CD4-positive, alpha-beta T cell treated with Interleukin-6 for 4 hours (primary cell): ENCODE measurements around the gene GMCL2.
"Not testable (repeated sequence)": the region's sequence is repeated elsewhere in the genome, so short reads cannot be mapped to it uniquely, and the experiment has no call there.

ENCODE experiments used
- DNase-seq: peaks from one replicate; pipeline ENCODE4 v3.0.0-alpha.2; 2020; ENCODE audit warnings: mixed read lengths

The GMCL2 gene

DNA sequence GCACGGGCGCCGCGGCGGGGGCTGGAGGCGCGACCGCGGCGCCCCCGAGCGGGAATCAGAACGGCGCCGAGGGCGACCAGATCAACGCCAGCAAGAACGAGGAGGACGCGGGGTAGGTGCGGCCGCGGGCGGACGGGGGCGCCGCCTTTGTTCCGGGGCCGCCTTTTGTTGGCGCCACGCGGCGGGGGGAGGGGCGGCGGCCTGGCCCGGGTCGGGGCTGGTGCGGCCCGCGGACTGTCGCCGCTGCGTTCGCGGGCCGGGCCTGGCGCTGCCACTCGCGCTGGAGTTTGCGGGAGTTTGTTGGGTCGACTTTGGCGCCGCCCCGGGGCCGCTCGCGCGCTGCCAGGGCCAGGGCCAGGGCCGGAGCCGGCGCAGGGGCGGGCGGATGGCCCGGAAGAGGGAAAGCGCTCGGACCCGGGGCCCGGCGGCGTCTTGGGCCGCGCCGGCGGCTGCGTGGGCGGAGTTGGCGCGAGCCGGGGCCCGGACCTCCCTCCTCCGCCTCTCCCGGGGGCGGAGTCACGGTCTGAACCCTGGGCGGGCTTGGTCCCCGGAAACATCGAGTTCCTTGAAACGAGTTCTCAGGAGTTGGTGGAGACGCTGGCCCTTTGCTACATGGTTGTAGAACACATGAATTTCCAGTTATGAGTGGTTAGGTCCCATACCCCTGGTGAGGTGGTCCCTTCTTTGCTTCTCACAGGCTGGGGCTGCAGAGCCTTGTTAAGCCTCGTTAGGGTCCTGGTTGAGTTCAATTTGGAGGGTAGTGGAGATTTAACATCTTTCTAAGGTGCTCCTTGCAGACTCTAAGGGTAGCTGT lies 18.0 kb upstream of the GMCL2 start:
- DNase-seq: peak; percentile 85

DNA sequence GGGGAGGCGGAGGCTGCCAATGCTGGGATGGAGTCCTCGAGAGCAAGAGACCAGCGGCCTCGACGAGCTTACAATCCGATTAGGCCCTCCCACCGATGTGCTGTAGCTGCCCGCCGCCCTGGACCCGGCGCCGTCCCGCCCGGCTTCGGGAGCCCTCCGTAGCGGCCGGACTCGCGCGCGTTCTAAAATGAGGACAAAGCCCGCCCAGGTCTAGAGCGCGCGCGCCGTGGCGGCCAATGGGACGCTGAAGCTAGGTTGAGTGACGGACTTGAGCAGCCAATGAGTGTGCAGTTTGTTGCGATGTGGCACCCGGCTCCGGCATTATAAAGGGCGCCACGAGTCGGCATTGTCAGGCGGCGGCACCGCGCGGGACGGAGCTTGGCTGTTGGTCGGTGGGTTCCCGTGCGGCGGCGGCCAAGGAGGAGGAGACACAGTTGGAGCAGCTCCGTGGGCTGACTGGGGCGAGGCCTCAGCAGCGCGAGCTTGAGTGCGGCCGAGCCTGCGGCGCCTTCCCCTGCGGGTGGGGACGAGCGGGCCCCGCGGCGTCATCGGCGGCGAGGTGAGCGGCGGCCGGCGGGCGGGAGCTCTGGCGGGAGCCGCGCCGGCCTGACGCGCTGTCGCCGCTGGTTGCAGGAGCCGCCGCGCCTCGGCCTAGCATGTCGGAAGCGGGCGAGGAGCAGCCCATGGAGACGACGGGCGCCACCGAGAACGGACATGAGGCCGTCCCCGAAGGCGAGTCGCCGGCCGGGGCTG lies 17.2 kb upstream of the GMCL2 start, which contains the start of gene HNRNPAB:
HNRNPAB (plus strand) TSS at position 352 of the 753 bp plus-strand sequence; CDS start at position 657, 305 bp downstream.
- DNase-seq: peak; percentile 95

DNA sequence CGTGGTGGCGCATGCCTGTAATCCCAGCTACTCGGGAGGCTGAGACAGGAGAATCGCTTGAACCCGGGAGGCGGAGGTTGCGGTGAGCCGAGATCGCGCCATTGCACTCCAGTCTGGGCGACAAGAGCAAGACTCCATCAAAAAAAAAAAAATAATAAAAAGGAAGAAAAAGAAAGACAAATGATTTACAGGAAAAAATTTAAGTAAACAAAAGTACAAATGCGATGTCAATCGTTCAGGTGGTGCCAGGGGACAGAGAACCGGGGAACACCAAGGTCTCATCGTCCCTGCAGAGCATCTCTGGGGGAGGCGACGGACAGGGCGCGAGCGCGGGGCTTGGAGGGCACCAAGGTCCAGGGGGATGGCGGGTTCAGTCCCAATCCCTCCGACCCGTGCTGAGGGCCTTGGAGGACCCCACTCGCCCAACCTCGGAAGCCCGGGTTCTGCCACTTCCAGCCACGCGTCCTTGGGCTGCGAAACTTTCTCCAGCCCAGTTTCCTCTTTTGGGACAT lies 16.6 kb upstream of the GMCL2 start:
- DNase-seq: no peak

DNA sequence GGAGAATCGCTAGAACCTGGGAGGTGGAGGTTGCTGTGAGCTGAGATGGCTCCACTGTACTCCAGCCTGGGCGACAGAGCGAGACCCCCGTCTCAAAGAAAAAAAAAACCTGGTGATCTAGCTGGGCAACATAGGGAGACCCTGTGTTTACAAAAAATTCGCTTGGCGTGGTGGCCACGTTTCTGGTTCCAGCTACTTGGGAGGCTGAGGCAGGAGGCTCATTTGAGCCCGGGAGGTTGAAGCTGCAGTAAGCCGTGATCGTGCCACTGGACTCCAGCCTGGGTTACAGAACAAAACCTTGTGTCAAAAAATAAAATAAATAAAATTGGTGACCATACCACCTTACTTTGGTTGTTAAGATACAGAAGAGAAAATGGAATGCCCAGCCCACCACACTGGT lies 15.4 kb upstream of the GMCL2 start:
- no peak for DNase-seq

DNA sequence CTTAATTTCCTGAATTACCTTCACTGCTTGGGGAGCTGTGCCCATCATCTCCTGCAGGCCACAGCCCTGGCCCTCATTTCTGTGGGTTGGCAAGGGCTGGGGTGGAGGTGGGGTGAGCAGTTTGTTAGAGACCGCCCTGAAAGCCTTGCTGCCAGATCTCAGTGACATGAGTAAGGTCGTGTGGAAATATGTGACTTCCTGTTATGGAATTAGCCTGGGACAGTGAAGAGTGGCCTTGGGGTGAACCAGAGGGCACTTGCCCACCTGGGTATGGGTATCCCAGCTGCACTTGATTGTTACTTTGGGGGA lies 14.7 kb upstream of the GMCL2 start:
- no peak for DNase-seq

DNA sequence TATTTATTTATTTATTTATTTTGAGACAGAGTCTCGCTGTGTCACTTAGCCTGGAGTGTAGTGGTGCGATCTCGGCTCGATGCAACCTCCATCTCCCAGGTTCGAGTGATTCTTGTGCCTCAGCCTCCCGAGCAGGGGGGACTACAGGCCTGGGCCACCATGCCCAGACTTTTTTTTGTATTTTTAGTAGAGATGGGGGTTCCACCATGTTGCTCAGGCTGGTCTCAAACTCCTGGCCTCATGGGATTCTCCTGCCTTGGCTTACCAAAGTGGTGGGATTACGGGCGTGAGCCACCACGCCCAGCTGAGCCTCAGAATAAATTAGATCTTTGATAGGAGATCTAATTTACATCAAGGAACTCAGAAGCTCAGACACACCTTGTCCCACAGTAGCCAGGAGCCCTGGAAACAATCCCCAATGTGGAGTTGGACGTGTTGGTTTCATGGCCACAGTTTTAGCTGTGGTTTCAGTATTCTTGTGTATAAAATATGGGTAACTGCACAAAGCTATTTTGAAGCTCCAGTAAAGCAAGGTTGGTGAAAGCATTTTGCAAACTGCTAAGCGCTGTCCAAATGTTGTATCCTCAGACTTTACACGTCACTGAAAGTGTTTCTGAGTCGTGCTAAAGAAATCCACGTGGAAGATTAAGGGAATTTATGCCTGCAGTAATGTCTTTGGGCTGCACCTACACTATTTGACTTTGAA lies 14.2 kb upstream of the GMCL2 start:
- no peak for DNase-seq

DNA sequence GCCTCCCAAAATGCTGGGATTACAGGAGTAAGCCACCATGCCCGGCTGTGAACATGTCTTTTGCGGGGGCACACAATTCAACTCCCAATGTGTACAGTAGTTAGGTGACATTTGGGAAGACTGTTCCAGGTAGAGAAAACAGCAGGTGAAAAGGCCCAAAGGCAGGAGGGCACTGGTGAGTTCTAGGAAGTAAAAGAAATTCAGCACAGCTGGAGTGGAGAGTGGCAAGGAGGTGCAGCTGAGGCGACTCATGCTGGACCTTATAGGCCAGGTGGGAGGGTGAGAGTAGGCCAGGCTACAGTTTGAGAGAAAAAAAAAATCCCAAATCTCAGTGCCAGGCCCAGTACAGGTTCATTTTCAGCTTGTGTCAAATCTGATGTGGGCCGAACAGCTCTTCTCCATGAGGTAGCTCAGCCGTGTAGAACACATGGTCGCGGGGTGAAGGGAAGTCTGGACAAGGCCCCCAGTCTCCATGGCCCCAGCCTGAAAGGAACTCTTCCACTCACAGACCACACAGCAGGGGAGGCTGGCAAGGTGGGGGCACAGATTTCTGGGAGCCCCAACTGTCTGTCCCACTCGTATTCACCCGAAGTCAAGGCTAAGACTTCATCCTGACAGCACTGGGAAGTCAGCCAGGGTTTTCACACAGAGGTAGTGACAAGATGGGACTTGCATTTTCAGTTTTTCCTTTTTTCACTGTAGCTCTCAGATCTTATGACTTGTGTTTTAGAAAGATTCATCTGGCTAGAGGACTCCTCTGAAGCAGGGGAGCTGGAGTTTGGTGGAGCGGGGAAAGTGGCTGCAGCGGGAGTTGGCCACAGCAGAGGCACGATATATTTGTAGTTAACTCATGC lies 12.6 kb upstream of the GMCL2 start:
- no peak for DNase-seq

DNA sequence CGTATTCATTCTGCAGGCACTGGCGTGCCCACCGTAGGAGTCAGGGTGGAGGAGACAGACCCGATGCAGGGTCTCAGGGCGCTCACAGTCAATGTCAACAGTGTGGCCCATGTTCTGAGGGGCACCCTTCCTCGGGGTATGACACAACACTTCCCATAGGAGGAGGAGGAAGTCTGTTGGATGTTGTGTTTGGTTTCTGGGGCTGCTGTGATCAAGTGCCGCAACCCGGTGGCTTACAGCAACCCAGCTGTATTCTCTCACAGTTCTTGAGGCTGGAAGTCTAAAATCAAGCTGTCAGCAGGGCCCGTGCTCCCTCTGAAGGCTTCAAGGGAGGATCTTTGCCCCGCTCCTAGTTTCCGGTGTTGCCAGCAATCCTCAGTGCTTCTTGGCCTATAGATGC lies 11.5 kb upstream of the GMCL2 start:
- no peak for DNase-seq

DNA sequence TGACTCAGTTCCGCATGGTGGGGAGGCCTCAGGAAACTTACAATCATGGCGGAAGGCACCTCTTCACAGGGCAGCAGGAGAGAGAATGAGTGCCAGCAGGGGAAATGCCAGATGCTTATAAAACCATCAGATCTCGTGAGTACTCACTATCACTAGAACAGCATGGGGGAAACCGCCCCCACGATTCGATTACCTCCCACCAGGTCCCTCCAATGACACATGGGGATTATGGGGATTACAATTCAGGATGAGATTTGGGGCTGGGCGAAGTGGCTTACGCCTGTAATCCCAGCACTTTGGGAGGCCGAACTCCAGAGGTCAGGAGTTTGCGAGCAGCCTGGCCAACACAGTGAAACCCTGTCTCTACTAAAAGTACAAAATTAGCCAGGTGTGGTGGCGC lies 11.0 kb upstream of the GMCL2 start:
- not testable (repeated sequence) for DNase-seq

DNA sequence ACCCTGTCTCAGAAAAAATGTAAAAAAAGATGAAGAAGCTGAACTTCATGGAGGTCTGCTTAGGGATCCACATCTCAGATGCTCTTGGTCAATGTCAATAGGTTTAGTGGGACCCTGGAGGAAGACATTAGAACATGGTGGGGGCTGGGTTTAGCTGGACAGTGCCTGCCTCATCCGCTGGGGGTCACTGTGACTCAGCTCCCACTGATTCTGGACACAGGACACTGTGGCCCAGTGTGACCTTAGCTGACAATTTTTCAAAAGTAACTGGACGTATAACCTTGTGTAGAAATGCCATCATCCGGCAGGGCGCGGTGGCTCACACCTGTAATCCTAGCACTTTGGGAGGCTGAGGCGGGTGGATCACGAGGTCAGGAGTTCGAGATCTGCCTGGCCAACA lies 9.8 kb upstream of the GMCL2 start:
- DNase-seq: no peak

DNA sequence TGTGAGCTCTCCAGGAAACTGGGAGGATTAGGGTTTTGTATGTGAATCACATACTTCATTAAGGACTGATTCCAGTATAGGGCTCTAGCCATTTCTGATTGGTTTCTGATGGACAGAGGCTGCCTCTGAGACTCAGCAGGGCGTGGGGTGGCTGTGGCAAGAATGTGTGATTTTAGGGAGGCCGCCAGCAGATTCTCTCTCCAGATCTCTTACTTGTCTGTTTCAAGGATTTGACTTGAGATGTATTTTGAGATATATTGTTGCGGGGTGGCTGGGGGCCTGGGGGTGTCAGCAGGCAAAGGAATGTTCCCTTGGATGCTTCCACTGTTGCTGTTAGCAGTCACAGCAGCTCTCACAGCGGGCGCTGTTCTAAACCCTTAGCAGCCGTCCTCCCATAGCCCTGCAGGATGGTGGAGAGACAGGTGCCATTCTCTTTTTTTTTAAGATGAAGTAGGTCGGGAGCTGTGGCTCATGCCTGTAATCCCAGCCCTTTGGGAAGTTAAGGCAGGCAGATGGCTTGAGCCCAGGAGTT lies 9.2 kb upstream of the GMCL2 start:
- DNase-seq: no peak

DNA sequence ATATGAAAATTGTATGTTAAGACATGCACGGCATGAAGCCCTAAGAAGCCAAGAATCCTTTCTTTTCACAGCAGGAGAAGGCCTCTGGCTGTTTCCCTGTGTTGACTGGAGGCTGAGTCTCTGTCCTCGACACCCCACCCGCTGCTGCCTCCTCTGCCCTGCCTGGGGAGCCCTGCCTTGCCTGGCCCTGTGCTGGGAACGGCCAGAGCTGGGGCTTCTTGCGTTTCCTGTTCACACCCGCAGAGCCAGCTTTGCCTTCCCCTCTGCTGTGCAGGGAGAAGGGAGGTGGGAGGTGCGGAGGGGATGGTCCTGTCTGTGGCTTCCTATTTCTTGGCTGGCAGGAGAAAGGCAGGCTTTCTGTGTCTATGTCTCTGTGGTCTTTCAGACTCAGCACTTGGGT lies 6.9 kb upstream of the GMCL2 start:
- no peak for DNase-seq

DNA sequence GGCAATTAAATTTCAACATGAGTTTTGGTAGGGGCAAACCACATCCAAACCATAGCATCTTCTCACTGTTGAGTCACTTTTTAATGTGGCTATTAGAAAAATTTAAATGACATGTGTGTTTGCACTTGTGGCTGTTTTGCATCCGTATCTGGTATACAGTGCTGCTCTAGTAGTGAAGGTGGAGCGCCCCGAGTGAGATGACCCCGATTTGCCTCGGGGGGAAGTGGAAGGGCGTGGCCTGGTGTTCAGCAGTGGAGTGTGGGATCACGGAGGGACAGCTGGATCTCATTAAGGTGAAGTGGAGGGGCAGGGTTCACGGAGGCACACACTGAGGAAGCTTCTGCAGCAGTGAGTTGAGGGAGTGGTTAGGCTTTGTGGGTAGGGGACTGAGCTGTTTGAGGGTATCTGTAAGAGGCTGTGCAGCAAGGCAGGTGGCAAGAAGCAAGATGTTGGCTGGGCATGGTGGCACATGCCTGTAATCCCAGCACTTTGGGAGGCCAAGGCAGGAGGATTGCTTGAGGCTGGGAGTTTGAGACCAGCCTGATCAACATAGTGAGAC lies 6.2 kb upstream of the GMCL2 start:
- no peak for DNase-seq

DNA sequence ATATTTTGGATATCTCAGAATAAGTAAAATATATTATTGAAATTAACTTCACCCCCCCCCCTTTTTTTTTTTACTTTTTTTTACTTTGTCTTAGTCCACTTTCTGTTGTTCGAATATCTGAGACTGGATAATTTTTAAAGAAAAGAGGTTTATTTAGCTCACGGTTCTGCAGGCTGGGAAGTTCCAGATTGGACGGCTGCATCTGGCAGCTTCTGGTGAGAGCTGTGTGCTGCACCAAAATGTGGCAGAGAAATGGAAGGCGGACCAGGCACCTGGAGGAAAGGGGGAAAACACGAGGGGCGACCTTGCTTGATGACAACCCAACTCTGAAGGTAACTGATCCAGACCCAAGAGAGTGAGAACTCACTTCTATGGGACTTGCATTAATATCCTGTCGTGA lies 5.6 kb upstream of the GMCL2 start:
- no peak for DNase-seq

DNA sequence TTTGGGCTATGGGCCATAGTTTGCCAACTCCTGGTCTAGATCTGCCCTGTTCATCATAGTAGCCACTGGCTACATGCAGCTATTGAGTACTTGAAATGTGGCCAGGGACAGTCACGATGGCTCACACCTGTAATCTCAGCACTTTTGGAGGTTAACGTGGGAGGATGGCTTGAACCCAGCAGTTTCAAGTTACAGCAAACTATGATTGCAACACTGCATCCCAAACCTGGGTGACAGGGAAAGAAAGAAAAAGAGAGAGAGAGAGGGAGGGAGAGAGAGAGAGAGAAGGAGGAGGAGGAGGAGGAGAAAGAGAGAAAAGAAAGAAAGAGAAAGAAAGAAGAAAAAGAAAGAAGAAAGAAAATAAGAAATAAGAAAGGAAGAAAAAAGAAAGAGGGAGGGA lies 5.1 kb upstream of the GMCL2 start:
- DNase-seq: no peak

DNA sequence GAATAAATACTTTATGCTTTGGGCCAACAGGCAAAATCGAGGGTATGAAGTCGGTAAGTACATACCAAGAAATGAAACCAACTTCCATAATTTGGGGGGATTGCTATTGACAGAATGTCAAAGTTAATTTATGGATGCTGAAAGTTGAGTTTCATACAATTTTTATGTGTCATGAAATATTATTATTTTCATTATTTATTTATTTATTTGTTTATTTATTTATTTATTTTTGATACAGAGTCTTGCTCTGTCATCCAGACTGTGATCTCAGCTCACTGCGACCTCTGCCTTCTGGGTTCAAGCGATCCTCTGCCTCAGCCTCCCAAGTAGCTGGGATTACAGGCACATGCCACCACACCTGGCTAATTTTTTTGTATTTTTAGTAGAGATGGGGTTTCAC lies 4.5 kb upstream of the GMCL2 start:
- no peak for DNase-seq

DNA sequence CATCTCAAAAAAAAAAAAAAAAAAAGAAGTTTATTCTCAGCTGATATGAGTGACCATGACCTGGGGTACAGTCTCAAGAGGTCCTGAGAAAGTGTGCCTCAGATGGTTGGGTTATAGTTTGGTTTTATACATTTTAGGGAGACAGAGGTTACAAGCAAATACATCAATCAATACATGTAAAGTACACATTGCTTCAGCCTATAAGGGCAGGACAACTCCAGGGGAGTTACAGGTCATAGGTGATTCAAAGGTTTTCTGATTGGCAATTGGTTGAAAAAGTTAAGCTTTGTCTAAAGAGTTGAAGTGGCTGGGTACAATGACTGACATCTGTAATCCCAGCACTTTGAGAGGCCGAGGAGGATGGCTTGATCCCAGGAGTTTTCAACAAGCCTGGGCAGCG lies 2.3 kb upstream of the GMCL2 start:
- DNase-seq: no peak

DNA sequence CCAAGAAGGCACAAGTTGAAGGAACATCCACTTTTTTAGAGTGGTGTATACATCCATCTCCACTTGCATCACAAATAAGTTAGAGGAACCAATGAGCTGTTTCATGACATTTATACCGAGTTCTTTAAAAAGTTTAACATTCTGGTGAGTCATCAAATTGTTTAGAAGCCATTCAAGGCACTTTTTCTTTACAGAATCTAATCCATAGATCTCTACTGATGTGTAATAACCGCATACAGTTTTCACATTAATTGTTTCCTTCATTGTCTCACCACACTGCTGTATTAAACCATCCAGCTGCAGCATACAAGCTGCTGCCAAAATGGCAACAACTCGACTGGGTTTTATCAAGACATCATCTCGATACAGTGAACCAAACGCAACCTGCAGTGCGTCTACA lies 744 bp downstream of the GMCL2 start:
- DNase-seq: no peak

DNA sequence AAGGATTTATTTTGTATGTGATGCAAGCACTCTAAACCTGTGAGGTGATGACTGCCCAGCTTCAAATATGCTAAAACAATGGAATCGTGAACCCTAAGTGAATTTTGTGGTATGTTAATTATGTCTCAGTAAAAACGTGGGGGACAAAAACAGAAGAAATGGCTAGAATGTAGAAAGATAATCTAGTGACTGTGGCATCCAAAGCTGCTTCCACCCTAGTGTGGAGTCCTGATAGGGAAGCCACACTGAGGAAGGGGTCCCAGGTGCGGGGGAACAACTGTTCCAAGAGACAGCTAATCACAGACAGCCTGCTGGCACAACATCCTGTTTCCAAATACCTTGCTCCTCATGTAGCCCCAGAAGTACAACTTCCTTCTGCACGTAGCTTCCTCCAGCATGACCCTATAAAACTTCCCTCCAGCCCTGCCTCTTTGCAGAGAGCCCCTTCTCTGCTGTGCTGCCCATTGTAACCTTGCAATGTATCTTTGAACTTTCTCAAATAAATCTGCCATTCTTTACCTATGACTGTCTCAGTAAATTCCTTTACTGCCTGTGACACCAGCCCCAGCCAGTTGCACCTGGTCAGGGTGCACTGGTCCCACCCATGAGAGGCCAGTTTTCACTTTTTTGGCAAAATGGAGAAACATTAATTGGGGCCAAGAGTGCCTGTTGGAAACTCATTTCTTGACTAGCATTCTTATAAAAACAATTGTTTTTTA lies 4.9 kb downstream of the GMCL2 start:
- DNase-seq: no peak

DNA sequence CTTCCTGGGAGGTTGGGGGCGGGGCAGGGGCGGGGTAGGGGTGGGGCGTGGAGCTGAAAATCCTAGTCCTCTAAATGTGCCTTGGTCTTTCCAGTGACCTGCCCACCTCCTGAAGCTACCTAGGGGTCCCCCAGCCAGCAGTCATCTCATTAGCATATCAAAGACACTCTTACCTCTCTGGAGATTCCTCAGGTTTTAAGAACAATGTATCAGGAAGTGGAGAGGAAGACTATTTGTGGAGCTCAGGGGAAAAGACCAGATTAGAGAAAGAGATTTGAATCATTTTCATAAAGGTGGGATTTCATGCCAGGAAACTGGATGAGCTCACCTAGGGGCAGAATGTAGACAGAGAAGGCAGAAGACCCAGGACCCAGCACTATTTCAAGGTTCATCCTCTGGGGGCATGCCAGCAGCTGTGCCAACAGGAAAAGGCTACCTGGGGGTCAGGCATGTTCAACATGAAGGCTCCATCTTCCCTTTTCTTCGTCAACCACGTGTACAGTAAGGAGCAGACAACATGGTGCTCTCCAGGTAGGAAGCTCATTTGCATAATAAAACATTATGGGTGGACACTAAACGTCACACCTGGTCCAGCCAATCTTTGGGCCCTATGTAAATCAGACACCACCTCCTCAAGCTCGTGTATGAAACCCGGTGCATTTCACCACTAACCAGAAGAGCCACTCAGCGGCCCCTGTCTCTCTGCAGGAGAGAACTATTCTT lies 6.9 kb downstream of the GMCL2 start:
- DNase-seq: no peak

DNA sequence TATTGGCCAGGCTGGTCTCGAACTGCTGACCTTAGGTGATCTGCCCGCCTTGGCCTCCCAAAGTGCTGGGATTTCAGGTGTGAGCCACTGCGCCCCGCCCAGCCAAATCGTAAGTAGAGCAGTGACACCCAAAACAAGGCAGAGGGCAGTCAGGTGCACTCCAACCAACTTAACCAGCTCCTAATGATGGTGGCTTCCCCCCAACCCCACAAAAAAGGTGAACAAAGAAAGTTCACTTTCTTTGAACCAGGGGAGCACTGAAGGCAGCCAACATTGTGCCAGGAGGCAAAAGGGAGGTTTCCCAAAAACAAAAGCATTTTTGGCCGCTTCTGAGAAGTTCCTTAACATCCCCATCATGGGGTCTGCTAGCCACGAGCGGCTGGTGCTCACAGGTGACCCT lies 9.6 kb downstream of the GMCL2 start:
- DNase-seq: no peak
